Erythroblast (primary cell): ENCODE measurements around the gene S100A7.

ENCODE experiments used
- GATA1 ChIP-seq: IDR thresholded peaks from 2 replicates; pipeline ENCODE4 v1.6.1; 2011; ENCODE audit warnings: low read depth, mild to moderate bottlenecking, control low read depth, low read length, moderate library complexity
- POLR2A ChIP-seq: IDR thresholded peaks from 2 replicates; pipeline ENCODE4 v1.6.1; 2011; ENCODE audit warnings: mild to moderate bottlenecking, low read length

DNA sequence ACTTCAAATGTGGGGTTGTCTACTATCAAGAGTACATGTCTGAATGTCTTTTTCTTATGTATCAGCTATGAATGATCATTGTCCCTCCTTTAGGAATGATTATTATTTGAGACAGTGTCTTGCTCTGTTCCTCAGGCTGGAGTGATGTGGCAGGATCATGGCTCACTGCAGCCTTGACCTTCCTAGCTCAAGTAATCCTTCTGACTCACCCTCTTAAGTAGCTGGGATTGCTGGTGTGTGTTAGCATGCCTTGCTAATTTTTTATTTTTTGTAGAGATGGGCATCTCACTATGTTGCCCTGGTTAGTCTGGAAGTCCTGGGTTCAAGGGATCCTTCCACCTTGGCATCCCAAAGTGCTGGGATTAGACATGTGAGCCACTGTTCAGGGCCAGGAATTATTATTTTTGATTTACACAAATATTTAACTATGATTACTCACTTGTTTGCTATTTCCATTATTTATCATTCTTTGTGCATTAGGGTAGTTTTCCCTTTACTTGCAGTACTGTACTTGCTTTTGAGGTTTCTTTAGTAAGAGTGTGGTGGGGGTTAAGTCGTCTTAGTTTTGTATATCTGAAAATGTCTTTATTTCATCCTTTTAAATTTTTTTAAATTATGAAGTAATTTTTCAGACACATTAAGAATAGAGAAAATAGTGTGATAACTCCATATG, 12.8 kb downstream of the S100A7 start:
- TF ChIP-seq POLR2A (no peak), GATA1 (no peak)
